Activated CD8-positive, alpha-beta T cell treated with anti-CD3 and anti-CD28 coated beads, Interleukin-2, amount 10 ng/mL, durations not matched to agents 7 days and 5 days (primary cell): ENCODE measurements around the gene CTAG1A. TPM values are rescaled to one million over a fixed set of nuclear protein-coding genes. Genes with fewer than 3 reads are reported as not detected.
"Not testable (repeated sequence)": the region's sequence is repeated elsewhere in the genome, so short reads cannot be mapped to it uniquely, and the experiment has no call there.

Source experiments
- ATAC-seq: fragments of 150-1000 bp; cut with Tn5 transposase; one replicate; pipeline ENCODE4 v1.10.0; 2021; ENCODE audit warnings: moderate library complexity
- CTCF ChIA-PET: fragments of 350-600 bp; sonication (Branson Sonifier 250); formaldehyde crosslinking; loops from one replicate; lab custom pipeline; 2021; ENCODE audit warnings: antibody characterized with exemption; lab: Charles Lee
- POLR2A ChIA-PET: fragments of 350-600 bp; sonication (Branson Sonifier 250); formaldehyde crosslinking; loops from one replicate; lab custom pipeline; 2021; ENCODE audit warnings: antibody characterized with exemption; lab: Charles Lee
- DNase-seq: peaks from one replicate; pipeline ENCODE4 v3.0.0-alpha.2; 2020
- H3K27ac Mint-ChIP-seq: one replicate; pipeline ENCODE4 v1.8.0; 2021; ENCODE audit warnings: mild to moderate bottlenecking, mixed read lengths
- H3K27me3 Mint-ChIP-seq: one replicate; pipeline ENCODE4 v1.8.0; 2021; ENCODE audit warnings: low read depth, mixed read lengths
- H3K36me3 Mint-ChIP-seq: one replicate; pipeline ENCODE4 v1.8.0; 2021; ENCODE audit warnings: low read depth, mixed read lengths
- H3K4me1 Mint-ChIP-seq: one replicate; pipeline ENCODE4 v1.8.0; 2021; ENCODE audit warnings: low read depth, mixed read lengths
- H3K4me3 Mint-ChIP-seq: one replicate; pipeline ENCODE4 v1.8.0; 2021; ENCODE audit warnings: mild to moderate bottlenecking, mixed read lengths
- H3K9me3 Mint-ChIP-seq: one replicate; pipeline ENCODE4 v1.8.0; 2022; ENCODE audit warnings: mixed read lengths; ENCODE audit not compliant: insufficient read depth
- total RNA-seq, 2 experiments: library from RNA; stranded (reverse); gene quantifications; one replicate each; pipeline ENCODE4 v1.2.3, GENCODE V29; 2021

The CTAG1A gene
- total RNA-seq, 2 experiments from 2014 or later: not detected

GRCh38 chrX:154603438-154604430, 18.8 kb downstream of the CTAG1A start:
- Mint-ChIP-seq H3K36me3 (no peaks in the 10 kb centered on the region), H3K27ac (no peak overlapping the region), H3K4me1 (peaks cover 23% of the 10 kb centered on the region), H3K9me3 (no peaks in the 10 kb centered on the region), H3K4me3 (no peak overlapping the region), H3K27me3 (no peaks in the 10 kb centered on the region)
- ATAC-seq: no peak
- ChIA-PET POLR2A (no interaction called here), CTCF (no interaction called here)
- no peak for DNase-seq

DNA sequence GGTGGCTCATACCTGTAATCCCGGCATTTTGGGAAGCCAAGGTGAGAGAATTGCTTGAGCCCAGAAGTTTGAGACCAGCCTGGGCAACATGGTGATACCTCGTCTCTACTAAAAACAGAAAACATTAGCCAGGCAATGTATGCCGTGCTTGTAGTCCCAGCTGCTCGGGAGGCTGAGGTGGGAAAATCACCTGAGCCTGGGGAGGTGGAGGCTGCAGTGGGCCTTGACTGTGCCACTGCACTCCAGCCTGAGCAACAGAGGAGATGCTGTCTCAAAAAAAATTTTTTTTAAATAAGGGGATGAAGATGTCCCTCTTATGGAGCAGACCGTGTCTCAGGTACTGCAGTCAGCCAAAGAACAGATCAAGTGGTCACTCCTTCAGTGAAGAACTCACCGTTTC, 20.6 kb downstream of the CTAG1A start:
- H3K36me3 Mint-ChIP-seq: no peaks in the 10 kb centered on the region
- ChIA-PET POLR2A (no interaction called here), CTCF (no interaction called here)
- DNase-seq (no peak), ATAC-seq (no peak)
- H3K27ac Mint-ChIP-seq: no peak overlapping the region
- peaks cover 12% of the 10 kb centered on the region for H3K4me1 Mint-ChIP-seq
- no peaks in the 10 kb centered on the region for H3K9me3 Mint-ChIP-seq
- no peak overlapping the region for H3K4me3 Mint-ChIP-seq
- H3K27me3 Mint-ChIP-seq: no peaks in the 10 kb centered on the region

- Mint-ChIP-seq H3K27me3 (no peaks in the 10 kb centered on the region), H3K4me1 (peaks cover 12% of the 10 kb centered on the region), H3K36me3 (no peaks in the 10 kb centered on the region), H3K9me3 (no peaks in the 10 kb centered on the region), H3K4me3 (no peak overlapping the region), H3K27ac (no peak overlapping the region)
- POLR2A ChIA-PET: no interaction called here
- no peak for ATAC-seq
- CTCF ChIA-PET: no interaction called here
- no peak for DNase-seq
These were observed 22.4 kb downstream of the CTAG1A start for GRCh38 chrX:154607370-154607769.

GRCh38 chrX:154607976-154608375, 23.0 kb downstream of the CTAG1A start:
- peaks cover 12% of the 10 kb centered on the region for H3K4me1 Mint-ChIP-seq
- ATAC-seq, H3K4me3 Mint-ChIP-seq, DNase-seq, POLR2A ChIA-PET, H3K27ac Mint-ChIP-seq, CTCF ChIA-PET, H3K9me3 Mint-ChIP-seq, H3K27me3 Mint-ChIP-seq, H3K36me3 Mint-ChIP-seq: not testable (repeated sequence)

- H3K36me3 Mint-ChIP-seq, H3K27ac Mint-ChIP-seq, CTCF ChIA-PET, POLR2A ChIA-PET, H3K9me3 Mint-ChIP-seq, ATAC-seq, DNase-seq, H3K27me3 Mint-ChIP-seq, H3K4me3 Mint-ChIP-seq: not testable (repeated sequence)
- H3K4me1 Mint-ChIP-seq: peaks cover 12% of the 10 kb centered on the region
These were observed 23.9 kb downstream of the CTAG1A start for GRCh38 chrX:154608823-154609222.

- POLR2A ChIA-PET, DNase-seq, H3K36me3 Mint-ChIP-seq, H3K4me1 Mint-ChIP-seq, H3K27ac Mint-ChIP-seq, ATAC-seq, H3K9me3 Mint-ChIP-seq, H3K27me3 Mint-ChIP-seq, H3K4me3 Mint-ChIP-seq: not testable (repeated sequence)
- CTCF ChIA-PET: interaction anchor here (1.6 kb wide), 1 partner anchor 137 kb away, joined by 4 read pairs; no protein-coding TSS in a partner anchor
These were observed 26.2 kb downstream of the CTAG1A start for GRCh38 chrX:154611146-154611545.

DNA sequence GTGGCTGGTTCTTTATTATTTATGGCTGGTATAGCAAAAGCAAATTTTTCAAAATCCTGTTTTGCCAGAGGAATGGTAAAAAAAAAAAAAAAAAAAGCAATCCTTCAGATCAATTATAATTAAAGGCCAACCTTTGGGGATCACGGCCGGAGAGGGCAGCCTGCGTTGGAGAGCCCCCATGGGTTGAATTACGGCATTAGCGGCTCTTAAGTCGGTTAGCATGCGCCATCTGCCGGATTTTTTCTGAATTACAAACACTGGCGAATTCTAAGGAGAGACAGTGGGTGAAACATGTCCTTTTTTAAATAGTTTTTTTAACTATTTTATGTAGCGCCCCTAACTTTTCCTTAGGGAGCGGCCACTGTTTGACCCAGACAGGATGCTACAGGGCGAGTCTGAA, 28.7 kb downstream of the CTAG1A start:
- POLR2A ChIA-PET, H3K36me3 Mint-ChIP-seq, H3K4me3 Mint-ChIP-seq, CTCF ChIA-PET, H3K4me1 Mint-ChIP-seq, DNase-seq, H3K27me3 Mint-ChIP-seq, ATAC-seq, H3K9me3 Mint-ChIP-seq, H3K27ac Mint-ChIP-seq: not testable (repeated sequence)

- H3K27ac Mint-ChIP-seq, H3K4me1 Mint-ChIP-seq, H3K9me3 Mint-ChIP-seq, H3K4me3 Mint-ChIP-seq, CTCF ChIA-PET, ATAC-seq, POLR2A ChIA-PET, DNase-seq, H3K27me3 Mint-ChIP-seq, H3K36me3 Mint-ChIP-seq: not testable (repeated sequence)
These were observed 34.2 kb downstream of the CTAG1A start, which contains the start of gene CTAG1B for GRCh38 chrX:154619182-154619581. Gene CTAG1B, minus strand, starts transcription at chrX:154619282. Its CDS starts 64 bp downstream, at chrX:154619218.

DNA sequence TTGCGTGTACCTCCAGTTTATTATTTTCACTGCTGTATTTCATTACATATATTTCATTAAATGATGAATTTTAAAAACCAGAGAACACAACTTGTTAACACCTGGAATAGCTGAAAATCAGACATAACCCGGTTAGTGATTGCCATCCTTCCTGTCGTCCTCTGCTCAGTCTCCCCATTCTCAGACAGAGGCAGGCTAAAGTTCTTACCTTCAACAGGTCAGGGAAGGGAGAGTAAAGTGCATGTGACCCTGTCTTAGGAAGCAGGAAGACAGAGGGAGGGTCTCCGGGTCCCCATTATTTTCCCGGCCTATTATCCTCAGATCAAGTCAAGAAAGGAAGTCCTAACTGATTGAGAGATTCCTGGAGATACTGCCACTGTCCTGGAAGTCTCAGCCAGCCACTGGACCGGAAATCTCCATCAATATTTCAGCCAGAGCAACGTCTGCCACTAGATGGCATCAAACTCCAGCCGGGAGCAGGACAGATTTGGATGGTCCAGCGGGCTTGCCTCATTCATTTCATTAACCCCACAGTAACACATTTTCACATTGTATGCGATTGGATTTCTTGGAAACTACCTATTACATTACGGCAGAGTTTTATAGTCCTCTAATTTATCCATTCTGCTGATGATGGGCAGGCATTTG, 36.0 kb downstream of the CTAG1A start:
- ATAC-seq, H3K9me3 Mint-ChIP-seq, H3K27ac Mint-ChIP-seq, H3K4me3 Mint-ChIP-seq, DNase-seq, CTCF ChIA-PET, POLR2A ChIA-PET, H3K36me3 Mint-ChIP-seq, H3K27me3 Mint-ChIP-seq, H3K4me1 Mint-ChIP-seq: not testable (repeated sequence)

GRCh38 chrX:154628960-154629359, 44.0 kb downstream of the CTAG1A start:
- H3K4me3 Mint-ChIP-seq, H3K27me3 Mint-ChIP-seq, H3K27ac Mint-ChIP-seq, CTCF ChIA-PET, DNase-seq, POLR2A ChIA-PET, H3K9me3 Mint-ChIP-seq, H3K4me1 Mint-ChIP-seq, H3K36me3 Mint-ChIP-seq: not testable (repeated sequence)
- peak; percentile 65 for ATAC-seq

GRCh38 chrX:154630949-154631348, 46.0 kb downstream of the CTAG1A start:
- H3K9me3 Mint-ChIP-seq, ATAC-seq, H3K4me1 Mint-ChIP-seq, H3K36me3 Mint-ChIP-seq, CTCF ChIA-PET, DNase-seq, POLR2A ChIA-PET, H3K4me3 Mint-ChIP-seq, H3K27ac Mint-ChIP-seq, H3K27me3 Mint-ChIP-seq: not testable (repeated sequence)

DNA sequence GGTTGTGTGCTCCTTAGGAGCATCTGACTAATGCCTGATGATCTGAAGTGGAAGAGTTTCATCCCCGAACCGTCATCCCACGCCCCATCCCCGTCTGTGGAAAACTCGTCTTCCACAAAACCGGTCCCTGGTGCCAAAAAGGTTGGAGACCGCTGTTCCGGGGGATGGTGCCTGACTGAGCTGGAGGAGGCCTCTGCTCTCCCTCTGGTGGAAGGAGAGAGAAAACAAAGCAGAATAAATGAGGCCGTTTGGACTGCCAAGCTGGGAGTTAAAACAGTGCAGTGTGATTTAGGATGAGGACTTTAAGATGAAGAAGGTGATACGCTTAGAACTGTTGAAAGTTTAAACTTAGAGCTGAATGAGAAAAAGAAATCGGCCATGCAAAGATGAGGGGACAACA, 48.7 kb downstream of the CTAG1A start:
- CTCF ChIA-PET, H3K27me3 Mint-ChIP-seq, DNase-seq, POLR2A ChIA-PET, H3K27ac Mint-ChIP-seq, H3K4me3 Mint-ChIP-seq, H3K36me3 Mint-ChIP-seq, H3K4me1 Mint-ChIP-seq, H3K9me3 Mint-ChIP-seq, ATAC-seq: not testable (repeated sequence)
